MM.1S (cell line): Measurements from ENCODE around the gene PDCD2L.

Experiments
- CTCF ChIP-seq: fragments of 300-600 bp; sonication (generic); IDR thresholded peaks from 2 replicates; pipeline ENCODE4 v1.5.1; 2016; ENCODE audit warnings: antibody characterized with exemption, low read length, mixed read lengths
- EZH2phosphoT487 ChIP-seq: fragments of 300-600 bp; sonication (generic); IDR thresholded peaks from 2 replicates; pipeline ENCODE4 v1.6.1; 2018; ENCODE audit warnings: antibody characterized with exemption, low read length

- TF ChIP-seq EZH2phosphoT487 (no peak), CTCF (no peak)
Measured at GRCh38 chr19:34457446-34457845, 53.2 kb downstream of the PDCD2L start.
